GM18508 (cell line): ENCODE results near the gene HTRA3.

ENCODE experiments used
- ATAC-seq: cut with Tn5 transposase; IDR thresholded peaks from one replicate; pipeline ENCODE4 v1.9.1; 2021; ENCODE audit warnings: moderate number of reproducible peaks; ENCODE audit not compliant: insufficient read depth, unreplicated experiment

HTRA3 gene

DNA sequence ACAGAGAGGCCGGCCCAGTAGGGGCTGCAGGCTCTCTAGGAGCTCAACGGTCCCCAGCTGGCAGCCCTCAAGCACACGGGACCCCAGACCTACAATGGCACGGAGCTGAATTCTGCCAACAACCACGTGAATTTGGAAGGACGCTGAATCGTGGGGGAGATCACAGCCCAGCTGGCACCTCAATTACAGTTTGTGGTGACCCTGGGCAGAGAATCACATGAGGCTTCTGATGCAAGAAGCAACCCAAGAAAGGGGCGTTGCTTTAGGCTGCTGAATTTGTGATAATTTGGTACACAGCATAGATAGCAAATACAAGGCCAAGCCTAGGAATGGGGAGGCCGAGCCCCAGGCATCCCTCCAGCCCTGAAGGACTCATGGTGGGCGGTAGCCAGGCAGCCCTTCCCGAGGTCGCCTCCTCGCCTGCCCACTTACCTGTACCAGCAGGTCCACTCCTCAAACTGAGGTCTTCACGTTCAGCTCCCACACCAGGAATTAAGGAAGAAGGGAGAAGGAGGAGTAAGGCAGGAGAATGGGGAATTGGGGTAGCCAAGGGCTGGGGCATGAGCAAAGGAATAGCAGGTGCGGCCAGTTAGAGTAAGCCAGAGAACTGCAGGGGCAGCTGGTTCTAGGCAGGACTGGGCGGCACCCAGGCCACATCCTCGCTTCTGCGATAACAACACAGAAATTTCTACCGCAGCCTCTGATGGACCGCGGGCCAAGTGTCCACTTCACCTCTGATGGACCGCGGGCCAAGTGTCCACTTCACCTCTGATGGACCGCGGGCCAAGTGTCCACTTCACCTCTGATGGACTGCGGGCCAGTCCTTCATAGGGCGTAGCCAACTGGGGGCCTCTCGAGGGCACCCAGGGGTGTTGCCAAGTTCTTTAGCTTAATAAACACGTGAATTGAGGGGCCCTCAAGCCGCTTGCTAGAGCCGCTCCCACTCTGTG, 23.4 kb upstream of the HTRA3 start:
- no peak for ATAC-seq

DNA sequence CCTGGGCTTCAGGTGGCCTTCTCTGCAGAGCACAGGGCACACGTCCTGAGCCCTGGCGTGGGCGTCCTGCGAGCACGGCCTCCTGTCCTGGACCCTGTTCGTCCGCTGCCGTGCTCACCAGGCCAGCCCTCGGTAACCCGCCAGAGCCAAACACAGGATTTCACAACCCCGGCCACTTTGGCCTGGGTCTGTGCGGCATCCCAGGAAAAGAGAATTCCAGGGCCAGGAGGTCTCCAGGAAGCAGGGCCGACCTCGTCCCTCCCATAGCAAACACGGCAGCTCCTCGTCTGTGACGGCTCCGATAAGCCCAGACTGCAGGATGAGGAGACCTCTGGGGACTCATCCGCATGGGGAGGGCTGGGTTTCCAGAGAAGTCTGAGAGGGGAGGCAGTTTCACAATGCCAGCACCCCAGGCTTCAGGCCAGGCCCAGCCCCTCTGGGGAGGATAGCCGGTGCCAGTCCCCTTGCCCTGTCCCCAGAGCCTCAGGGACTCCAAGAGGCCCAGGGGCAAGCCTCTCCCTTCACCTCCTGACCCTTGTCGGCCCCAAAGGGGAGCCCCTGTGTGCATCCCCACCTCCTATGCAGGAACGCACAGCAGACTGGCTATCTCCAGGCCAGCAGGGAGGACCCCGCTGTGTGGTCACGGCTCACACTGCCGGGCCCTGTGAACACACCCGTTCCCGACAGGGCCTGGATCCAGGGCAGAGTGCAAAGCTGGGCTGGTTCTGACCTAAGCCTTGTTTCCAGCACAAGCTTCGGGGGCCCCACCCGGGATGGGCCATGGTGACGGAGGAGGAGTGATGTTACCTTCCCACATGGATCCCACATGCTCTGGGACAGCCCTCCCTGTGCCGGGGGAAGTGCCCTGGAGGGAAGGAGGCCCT, 22.3 kb upstream of the HTRA3 start:
- no peak for ATAC-seq

- ATAC-seq = no peak
Measured at GRCh38 chr4:8248091-8248490, 21.5 kb upstream of the HTRA3 start.

GRCh38 chr4:8250227-8250626, 19.3 kb upstream of the HTRA3 start:
- no peak for ATAC-seq

DNA sequence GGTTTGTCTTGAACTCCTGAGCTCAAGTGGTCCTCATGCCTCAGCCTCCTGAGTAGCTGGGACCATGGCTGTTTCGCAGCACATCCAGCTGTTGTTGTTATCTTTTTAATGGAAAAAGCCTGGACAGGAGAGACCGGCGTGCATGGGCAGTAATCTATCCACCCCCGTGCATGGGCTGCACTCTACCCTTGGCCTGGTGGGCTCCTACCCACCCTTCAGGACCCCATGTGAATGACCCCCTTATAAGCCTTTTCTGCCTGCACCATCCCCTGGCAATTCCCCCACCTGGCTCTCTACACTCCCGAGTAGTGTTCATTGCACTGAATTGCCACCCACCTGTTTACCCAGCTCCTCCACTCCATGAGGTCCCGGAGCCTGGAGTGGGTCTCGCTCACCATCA, 18.9 kb upstream of the HTRA3 start:
- ATAC-seq = no peak

- ATAC-seq = no peak
Measured at GRCh38 chr4:8251110-8251883, 18.3 kb upstream of the HTRA3 start.

DNA sequence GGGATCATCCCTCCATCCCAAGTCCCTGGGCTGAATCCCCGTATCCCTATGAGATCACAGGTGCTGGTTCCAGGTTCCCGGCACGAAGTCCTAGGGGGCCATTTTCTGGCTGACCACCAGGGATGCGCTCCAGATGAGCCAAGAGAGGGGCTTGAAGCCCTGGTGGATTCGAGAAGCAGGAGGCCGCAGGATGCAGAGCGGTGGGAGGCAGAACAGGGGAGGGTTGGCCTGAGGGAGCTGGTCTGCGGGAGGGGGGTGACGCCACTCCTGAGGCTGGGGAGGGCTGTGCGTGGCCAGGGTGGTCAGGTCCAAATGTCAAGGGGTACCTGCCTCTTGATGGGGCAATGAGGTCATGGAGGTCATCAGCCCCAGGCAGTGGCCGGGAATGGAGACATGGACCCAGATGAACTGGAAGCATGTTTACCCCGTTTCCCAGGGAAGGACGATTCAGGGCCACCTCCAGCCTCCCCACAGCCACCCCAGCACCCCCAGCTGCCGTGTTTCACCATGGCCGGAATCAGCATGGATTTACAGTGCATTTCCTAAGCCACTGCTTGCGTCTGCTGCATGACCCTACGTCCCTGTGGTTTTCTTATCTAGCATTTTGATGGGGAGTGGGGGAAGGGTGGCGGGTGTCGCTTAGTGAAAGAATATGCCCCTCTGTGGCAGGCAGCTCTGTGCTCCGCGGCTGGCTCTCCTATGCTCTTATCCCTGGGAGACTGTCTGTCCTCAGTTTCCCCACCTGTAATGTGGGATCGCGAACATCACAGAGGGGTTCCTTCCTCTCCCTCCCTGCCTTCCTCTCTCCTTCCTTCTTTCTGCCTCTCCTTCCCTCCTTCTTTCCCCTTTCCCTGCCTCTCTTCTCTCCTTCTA, 17.0 kb upstream of the HTRA3 start:
- ATAC-seq = no peak

DNA sequence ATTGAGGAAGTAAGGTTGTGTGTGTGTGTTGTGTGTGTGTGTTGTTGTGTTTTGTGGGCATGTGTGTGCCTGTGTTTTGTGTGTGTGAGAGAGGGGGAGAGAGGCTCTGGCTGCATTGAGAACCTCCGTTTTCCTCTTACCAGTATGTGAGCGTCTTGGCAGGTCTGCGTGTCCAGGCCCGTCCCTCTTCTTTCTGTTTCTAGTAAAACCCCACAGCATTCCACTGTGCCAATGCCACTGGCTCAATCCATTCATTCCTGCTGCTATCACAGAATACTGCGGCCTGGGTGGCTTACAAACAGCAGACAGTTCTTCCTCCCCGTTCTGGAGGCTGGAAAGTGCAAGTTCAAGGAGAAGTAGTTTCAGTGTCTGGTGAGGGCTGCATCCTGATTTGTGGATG, 15.5 kb upstream of the HTRA3 start:
- no peak for ATAC-seq

GRCh38 chr4:8255698-8256441, 13.7 kb upstream of the HTRA3 start:
- ATAC-seq = no peak

DNA sequence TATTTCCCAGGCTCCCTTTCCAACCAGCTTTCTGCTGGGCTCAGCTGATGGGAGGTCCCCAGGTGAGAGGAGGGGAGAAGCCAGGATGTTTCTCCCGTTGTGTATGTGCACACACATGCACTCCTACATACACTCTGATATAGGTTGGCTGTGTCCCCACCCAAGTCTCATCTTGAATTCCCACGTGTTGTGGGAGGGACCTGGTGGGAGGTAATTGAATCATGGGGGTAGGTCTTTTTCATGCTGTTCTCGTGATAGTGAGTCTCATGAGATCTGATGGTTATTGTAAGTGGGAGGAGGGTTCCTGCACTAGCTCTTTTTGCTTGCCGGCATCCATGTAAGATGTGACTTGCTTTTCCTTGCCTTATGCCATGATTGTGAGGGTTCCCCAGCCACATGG, 11.7 kb upstream of the HTRA3 start:
- no peak for ATAC-seq

- no peak for ATAC-seq
Measured at GRCh38 chr4:8258552-8259212, 10.9 kb upstream of the HTRA3 start.

DNA sequence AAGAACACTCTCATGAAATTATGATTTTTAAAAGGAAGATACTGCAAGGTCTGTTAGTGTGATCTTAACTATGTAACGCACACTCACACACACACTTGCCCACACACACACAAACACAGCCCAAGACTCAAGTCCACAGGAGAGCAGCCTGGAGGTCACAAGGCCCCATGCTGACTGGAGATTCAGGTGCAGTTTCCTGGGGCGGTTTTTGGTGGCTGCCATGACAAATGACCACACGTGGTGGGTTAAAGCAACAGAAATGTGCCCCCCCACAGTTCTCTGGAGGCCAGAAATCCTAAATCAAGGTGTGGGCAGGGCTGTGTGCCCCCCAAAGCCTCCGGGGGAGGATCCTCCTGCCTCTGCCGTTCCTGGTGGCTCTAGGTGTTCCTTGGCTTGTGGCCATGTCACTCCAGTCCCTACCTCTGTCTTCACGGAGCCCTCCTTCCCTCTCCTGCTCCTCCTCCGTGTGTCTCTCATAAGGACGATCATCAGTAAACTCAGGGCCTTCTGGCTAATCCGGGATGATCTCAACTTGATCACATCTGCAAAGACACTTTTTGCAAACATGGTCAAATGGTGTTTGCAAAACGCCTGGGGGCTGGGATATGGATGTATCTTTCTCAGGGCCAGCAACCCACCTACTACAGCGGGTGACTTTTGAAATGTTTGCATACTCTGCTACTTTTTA, 9.7 kb upstream of the HTRA3 start:
- no peak for ATAC-seq

GRCh38 chr4:8260656-8261111, 8.9 kb upstream of the HTRA3 start:
- no peak for ATAC-seq

DNA sequence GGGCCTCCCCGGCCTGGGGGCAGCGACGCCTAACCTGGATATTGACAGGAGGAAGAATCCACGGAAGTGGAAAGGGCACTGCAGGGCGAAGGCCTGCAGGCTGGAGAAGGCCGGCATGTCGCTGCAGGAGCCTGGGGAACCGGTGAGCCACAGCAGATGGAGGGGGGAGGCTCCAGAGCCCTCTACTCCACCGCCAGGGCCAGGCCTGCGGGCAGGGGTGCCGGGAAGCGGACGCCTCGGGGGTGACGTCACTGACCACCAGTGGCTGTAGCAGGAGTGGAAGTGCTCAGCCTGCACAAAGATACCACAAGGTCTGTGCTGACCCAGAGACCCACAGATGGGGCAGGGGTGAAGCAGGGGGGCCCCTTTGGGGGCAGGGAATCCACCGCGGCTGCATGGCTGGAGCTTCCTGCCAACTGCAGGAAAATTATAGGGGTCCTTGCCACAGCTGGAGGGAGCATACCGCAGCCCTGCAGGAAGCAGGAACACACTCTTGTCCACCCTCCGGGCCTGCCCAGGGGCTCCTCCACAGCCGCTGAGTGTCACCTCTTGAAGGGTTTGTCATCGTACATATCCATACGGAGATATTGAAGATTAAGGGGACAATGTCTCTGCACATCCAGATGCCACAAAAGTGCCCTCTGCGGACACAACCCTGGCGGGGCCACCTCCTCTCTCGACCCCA, 7.6 kb upstream of the HTRA3 start:
- no peak for ATAC-seq

GRCh38 chr4:8262637-8263322, 6.8 kb upstream of the HTRA3 start:
- ATAC-seq = no peak

GRCh38 chr4:8263397-8263796, 6.2 kb upstream of the HTRA3 start:
- ATAC-seq = no peak

GRCh38 chr4:8264106-8264505, 5.4 kb upstream of the HTRA3 start:
- no peak for ATAC-seq
